ENCODE measurements around the gene MEX3D.

DNA sequence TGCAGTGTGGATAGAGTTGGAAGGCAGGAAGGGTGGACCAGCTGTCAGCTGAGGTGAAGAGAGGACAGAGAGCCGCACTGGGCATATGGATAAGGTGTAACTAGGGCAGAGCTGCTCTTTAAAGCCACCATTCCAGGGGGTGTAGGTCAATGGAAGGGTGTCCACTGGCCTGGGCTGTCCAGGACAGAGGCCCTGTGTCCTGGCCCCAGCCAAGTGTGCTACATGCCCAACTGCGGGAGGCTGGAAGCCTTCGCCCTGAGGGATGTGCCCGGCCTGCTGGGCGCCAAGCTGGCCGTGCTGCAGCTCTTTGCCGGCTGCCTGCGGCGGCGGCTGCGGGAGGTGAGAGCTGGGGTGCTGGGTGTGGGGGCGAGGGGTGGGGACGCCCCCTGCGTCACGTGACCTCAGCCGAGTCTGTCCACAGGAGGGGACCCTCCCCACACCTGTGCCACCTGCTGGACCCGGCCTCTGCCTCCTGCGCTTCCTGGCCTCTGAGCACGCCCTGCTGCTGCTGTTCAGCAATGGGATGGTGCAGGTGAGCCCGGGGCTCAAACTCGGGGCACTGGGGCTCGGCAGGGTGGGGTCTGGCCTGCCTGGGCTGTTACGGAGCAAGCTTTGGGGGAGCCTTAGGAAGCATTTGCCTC, 34.5 kb downstream of the MEX3D start:
- TF ChIP-seq, protein P1, sequence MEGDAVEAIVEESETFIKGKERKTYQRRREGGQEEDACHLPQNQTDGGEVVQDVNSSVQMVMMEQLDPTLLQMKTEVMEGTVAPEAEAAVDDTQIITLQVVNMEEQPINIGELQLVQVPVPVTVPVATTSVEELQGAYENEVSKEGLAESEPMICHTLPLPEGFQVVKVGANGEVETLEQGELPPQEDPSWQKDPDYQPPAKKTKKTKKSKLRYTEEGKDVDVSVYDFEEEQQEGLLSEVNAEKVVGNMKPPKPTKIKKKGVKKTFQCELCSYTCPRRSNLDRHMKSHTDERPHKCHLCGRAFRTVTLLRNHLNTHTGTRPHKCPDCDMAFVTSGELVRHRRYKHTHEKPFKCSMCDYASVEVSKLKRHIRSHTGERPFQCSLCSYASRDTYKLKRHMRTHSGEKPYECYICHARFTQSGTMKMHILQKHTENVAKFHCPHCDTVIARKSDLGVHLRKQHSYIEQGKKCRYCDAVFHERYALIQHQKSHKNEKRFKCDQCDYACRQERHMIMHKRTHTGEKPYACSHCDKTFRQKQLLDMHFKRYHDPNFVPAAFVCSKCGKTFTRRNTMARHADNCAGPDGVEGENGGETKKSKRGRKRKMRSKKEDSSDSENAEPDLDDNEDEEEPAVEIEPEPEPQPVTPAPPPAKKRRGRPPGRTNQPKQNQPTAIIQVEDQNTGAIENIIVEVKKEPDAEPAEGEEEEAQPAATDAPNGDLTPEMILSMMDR (IDR thresholded peaks at IDR 0.05) = no peak
- TF ChIP-seq ZFX (IDR thresholded peaks at IDR 0.05; ENCODE audit: borderline replicate concordance) = no peak
